Ascending aorta (tissue), 2 donors: Measurements from ENCODE around the gene PRR23B. TPM values are rescaled to one million over a fixed set of nuclear protein-coding genes. Genes with fewer than 3 reads are reported as not detected.

Experiments used
- DNase-seq, 2 donors: peaks; one replicate each; pipeline ENCODE4 v3.0.0-alpha.2; 2019; ENCODE audit warnings: low spot score in 2 of 2
- H3K27ac ChIP-seq, 2 donors: fragments of 200-600 bp; sonication (generic); one replicate each; pipeline ENCODE4 v1.5.1; 2016 to 2017; ENCODE audit warnings: mild to moderate bottlenecking in 1 of 2
- H3K27me3 ChIP-seq: fragments of 200-600 bp; sonication (generic); one replicate; pipeline ENCODE4 v1.5.1; 2017
- H3K36me3 ChIP-seq, 2 donors: fragments of 200-600 bp; sonication (generic); one replicate each; pipeline ENCODE4 v1.5.1; 2016
- H3K4me1 ChIP-seq, 2 donors: fragments of 200-600 bp; sonication (generic); one replicate each; pipeline ENCODE4 v1.5.1; 2016 to 2017; ENCODE audit warnings: mild to moderate bottlenecking in 1 of 2
- H3K4me3 ChIP-seq, 2 donors: fragments of 200-600 bp; sonication (generic); one replicate each; pipeline ENCODE4 v1.5.1; 2016 to 2017; ENCODE audit warnings: mild to moderate bottlenecking in 1 of 2
- H3K9me3 ChIP-seq, 2 donors: fragments of 200-600 bp; sonication (generic); one replicate each; pipeline ENCODE4 v1.5.1; 2016
- intact Hi-C: fragments of 100-400 bp; cut with DNase I; formaldehyde crosslinking; loops from one replicate; pipeline ENCODE4 v1.15.1; 2023
- total RNA-seq: library from RNA; depleted of rRNA; stranded (reverse); fragments of >200 nt; gene quantifications from one replicate; pipeline ENCODE4 v1.1.0, GENCODE V29; 2016
- TF ChIP-seq, protein P1 (sequence below), 3 experiments: fragments of 200-600 bp in 2 of 3; fragments of 450-650 bp in 1 of 3; sonication (generic) in 2 of 3; IDR thresholded peaks; one replicate each; pipeline ENCODE4 v1.5.1; 2016 to 2019; ENCODE audit warnings: antibody characterized with exemption in 3 of 3, mild to moderate bottlenecking in 1 of 3, moderate library complexity in 1 of 3

Gene PRR23B
- total RNA-seq, 1 donor from 2014 or later = not detected

DNA sequence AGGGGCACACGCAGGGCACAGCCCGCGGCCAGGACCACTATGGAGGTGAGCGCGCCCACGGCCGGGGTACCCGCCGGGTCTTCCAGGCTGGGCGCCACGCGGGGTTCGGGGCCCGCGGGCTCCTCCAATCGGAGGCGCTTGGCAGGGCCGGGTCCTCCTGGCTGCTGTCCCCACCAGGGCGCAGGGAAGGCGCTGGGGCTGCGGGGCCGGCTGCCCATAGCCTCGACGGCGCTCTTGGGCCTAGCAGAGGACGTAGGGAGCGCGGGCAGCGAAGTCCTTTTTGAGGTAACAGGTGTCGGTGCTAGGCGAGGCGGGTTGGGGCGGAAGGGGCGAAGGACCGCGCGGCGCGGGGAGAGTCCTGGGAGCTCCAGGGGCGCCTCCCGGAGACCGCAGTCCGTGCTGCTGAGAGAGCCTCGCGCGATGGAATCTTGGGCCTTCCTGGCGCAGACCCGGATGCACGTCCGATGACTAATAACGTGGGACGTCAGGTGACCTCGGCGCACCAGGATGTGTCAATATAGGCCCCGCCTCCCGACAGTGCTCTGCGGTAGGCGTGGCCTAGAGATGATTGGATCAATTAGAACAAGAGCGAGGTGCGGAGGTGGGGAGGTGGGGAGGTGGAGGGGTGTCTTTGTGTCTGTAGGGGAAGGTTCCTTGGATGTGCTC lies 14.5 kb downstream of the PRR23B start, which contains the start of gene PRR23A:
TSS of gene PRR23A (minus strand) at position 218 of the 666 bp plus-strand sequence. CDS start at position 218, 0 bp downstream.
- TF ChIP-seq, protein P1, sequence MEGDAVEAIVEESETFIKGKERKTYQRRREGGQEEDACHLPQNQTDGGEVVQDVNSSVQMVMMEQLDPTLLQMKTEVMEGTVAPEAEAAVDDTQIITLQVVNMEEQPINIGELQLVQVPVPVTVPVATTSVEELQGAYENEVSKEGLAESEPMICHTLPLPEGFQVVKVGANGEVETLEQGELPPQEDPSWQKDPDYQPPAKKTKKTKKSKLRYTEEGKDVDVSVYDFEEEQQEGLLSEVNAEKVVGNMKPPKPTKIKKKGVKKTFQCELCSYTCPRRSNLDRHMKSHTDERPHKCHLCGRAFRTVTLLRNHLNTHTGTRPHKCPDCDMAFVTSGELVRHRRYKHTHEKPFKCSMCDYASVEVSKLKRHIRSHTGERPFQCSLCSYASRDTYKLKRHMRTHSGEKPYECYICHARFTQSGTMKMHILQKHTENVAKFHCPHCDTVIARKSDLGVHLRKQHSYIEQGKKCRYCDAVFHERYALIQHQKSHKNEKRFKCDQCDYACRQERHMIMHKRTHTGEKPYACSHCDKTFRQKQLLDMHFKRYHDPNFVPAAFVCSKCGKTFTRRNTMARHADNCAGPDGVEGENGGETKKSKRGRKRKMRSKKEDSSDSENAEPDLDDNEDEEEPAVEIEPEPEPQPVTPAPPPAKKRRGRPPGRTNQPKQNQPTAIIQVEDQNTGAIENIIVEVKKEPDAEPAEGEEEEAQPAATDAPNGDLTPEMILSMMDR (IDR thresholded peaks at IDR 0.05) = no peak
- intact Hi-C loops = no loop called here
- no peaks in the 10 kb centered on the region for H3K36me3 ChIP-seq
- peaks cover 0 to 7% of the 10 kb centered on the region in 2 donors for H3K9me3 ChIP-seq
- H3K4me3 ChIP-seq = no peak within 1 kb of the TSS
- no peaks in the 10 kb centered on the region for H3K27me3 ChIP-seq
- no peaks in the 10 kb centered on the region for H3K4me1 ChIP-seq
- DNase-seq = no peak
- no peak within 1 kb of the TSS for H3K27ac ChIP-seq

DNA sequence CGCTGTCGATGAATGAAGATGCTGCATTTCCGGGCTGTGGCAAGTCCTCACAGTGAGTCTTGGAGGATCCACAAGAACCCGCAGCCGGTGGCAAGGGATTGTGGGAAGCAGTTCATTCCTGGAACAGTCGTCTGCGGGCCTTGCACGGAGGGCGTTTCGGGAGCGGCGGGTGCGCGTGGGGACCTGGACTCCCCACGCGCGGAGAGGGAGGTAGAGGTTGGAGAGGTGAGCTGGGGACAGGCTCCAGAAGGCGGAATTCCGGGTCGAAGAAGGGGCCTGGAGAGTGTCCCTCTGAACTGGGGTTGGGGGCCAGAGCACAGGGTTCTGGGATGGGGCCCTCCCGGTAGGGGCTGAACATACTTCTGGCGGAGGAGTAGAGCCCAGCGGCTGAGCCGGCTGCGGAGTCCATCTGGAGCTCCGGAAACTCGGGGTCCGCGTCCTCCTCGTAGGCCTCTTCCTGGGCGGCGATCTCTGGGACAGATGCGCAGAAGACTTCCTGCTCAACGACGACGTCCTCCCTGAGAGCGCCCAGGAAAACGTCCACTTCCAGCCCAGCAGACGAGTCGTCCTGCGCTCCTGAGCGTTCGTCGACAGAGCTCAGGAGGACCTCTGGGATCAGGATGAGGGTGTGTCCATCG lies 15.3 kb downstream of the PRR23B start:
- no peaks in the 10 kb centered on the region for H3K4me1 ChIP-seq
- peaks cover 0 to 5% of the 10 kb centered on the region in 2 donors for H3K9me3 ChIP-seq
- H3K4me3 ChIP-seq = no peak overlapping the region
- intact Hi-C loops = no loop called here
- TF ChIP-seq, protein P1 (IDR thresholded peaks at IDR 0.05) = no peak
- no peaks in the 10 kb centered on the region for H3K27me3 ChIP-seq
- no peak overlapping the region for H3K27ac ChIP-seq
- no peak for DNase-seq
- no peaks in the 10 kb centered on the region for H3K36me3 ChIP-seq

DNA sequence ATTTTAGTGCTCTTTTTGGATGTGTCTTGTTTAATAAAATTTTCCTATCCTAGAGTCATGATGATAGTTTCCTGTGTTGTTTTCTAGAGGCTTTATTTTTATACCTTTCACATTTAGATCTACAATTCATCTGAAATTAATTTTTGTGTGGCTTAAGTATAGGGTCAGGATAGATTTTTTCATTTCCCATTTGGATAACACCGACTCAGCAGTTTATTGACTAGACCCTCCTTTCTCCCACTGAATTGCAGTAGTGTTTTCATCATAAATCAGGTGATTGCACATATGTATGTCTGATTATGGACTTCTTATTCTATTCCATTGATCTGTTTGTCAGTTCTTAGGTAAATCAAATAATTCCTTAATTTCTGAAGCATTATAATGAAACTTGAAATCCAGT lies 25.0 kb downstream of the PRR23B start:
- no peak overlapping the region for H3K4me3 ChIP-seq
- no peaks in the 10 kb centered on the region for H3K27me3 ChIP-seq
- no peak for DNase-seq
- intact Hi-C loops = no loop called here
- TF ChIP-seq, protein P1 (IDR thresholded peaks at IDR 0.05) = no peak
- no peaks in the 10 kb centered on the region for H3K36me3 ChIP-seq
- H3K4me1 ChIP-seq = no peaks in the 10 kb centered on the region
- H3K9me3 ChIP-seq = no peaks in the 10 kb centered on the region
- no peak overlapping the region for H3K27ac ChIP-seq

DNA sequence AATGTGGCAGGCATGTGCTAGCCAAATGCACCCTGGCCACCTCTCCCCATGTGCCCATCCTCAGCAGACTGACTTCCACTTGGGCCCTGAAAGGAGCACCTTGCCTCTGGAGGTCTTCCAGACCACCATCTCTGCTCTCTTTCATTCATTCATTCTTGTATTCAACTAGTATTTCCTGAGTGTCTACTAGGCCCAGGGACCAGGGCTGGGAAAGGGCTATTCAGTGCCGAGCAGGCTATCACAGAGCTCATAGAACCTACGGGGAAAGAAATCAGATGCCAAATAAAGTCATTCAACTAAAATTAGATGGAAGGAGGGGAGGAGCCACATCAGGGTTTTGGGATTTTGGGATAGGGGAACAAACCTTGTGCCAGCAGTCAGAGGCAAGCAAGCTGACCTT lies 33.5 kb downstream of the PRR23B start:
- no peak overlapping the region for H3K27ac ChIP-seq

DNA sequence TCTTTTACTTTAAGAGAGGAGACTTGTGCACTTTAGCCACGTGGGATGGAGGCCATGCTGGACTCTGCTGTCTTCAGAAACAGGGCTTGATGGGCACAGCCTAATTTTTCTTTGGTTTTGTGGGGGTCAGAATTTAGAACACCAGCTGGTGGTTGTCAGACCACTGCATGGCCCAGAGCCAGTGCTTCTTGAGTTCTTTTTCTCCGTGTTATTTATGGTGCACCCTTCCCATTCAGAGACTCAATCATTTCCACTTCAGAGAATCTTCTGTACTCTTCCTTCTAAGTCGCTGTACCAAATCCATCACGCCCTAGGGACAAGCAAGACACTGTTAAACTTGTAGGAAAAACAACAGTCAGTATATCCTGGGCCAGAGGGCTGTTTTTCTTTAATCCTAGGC lies 34.8 kb downstream of the PRR23B start:
- Histone ChIP-seq H3K27me3 (no peaks in the 10 kb centered on the region), H3K9me3 (no peaks in the 10 kb centered on the region), H3K36me3 (no peaks in the 10 kb centered on the region), H3K4me3 (no peak overlapping the region), H3K4me1 (no peaks in the 10 kb centered on the region), H3K27ac (no peak overlapping the region)
- intact Hi-C loops = no loop called here
- no peak for DNase-seq
- TF ChIP-seq, protein P1 (IDR thresholded peaks at IDR 0.05) = no peak

More for the DNA sequence above, 33.5 kb downstream of the PRR23B start:
- intact Hi-C loops = no loop called here
- DNase-seq = no peak
- no peaks in the 10 kb centered on the region for H3K27me3 ChIP-seq
- H3K9me3 ChIP-seq = no peaks in the 10 kb centered on the region
- no peaks in the 10 kb centered on the region for H3K4me1 ChIP-seq
- H3K4me3 ChIP-seq = no peak overlapping the region
- no peaks in the 10 kb centered on the region for H3K36me3 ChIP-seq
- TF ChIP-seq, protein P1 (IDR thresholded peaks at IDR 0.05) = no peak
